Colonic mucosa (tissue), 4 donors: ENCODE results near the gene ZNF408. TPM values are rescaled to one million over a fixed set of nuclear protein-coding genes. Genes with fewer than 3 reads are reported as not detected.

Experiments used
- DNase-seq: peaks from one replicate; pipeline ENCODE4 v3.0.0-alpha.2; 2020
- H3K27ac ChIP-seq: fragments of 200-600 bp; one replicate; pipeline ENCODE4 v1.8.0; 2021
- H3K27me3 ChIP-seq: fragments of 200-600 bp; one replicate; pipeline ENCODE4 v1.8.0; 2021
- H3K36me3 ChIP-seq: fragments of 200-600 bp; one replicate; pipeline ENCODE4 v1.8.0; 2021
- H3K4me1 ChIP-seq: fragments of 200-600 bp; one replicate; pipeline ENCODE4 v1.8.0; 2021; ENCODE audit warnings: mild to moderate bottlenecking
- H3K4me3 ChIP-seq: fragments of 200-600 bp; one replicate; pipeline ENCODE4 v1.8.0; 2021
- H3K9ac ChIP-seq, 2 donors: one replicate each; pipeline ENCODE4 v1.7.0; 2013; ENCODE audit warnings: control low read depth in 2 of 2, low read depth in 2 of 2, low read length in 2 of 2
- H3K9me3 ChIP-seq: fragments of 200-600 bp; one replicate; pipeline ENCODE4 v1.8.0; 2021
- CTCF ChIP-seq: fragments of 200-600 bp; IDR thresholded peaks from one replicate; pipeline ENCODE4 v1.8.0; 2022; ENCODE audit warnings: antibody characterized with exemption, mild to moderate bottlenecking
- intact Hi-C: fragments of 100-400 bp; cut with DNase I; formaldehyde crosslinking; loops from one replicate; pipeline ENCODE4 v1.14.1; 2022
- total RNA-seq, 2 donors: library from RNA; stranded (reverse); fragmentation: NEBNext Ultra II Directional in 1 of 2; extraction: Animal tissue kit (Norgen Biotek cat#: 25700) in 1 of 2; gene quantifications; one replicate each; pipeline ENCODE4 v1.2.1, GENCODE V29; 2021
- donor health status: healthy.
- donor health status: DM: no; HTN: no; CAD: no.
- donor health status: DM: no; HTN: no; CAD: no.

Gene ZNF408
- total RNA-seq, 2 donors from 2014 or later: 11.7 to 15.5 TPM

DNA sequence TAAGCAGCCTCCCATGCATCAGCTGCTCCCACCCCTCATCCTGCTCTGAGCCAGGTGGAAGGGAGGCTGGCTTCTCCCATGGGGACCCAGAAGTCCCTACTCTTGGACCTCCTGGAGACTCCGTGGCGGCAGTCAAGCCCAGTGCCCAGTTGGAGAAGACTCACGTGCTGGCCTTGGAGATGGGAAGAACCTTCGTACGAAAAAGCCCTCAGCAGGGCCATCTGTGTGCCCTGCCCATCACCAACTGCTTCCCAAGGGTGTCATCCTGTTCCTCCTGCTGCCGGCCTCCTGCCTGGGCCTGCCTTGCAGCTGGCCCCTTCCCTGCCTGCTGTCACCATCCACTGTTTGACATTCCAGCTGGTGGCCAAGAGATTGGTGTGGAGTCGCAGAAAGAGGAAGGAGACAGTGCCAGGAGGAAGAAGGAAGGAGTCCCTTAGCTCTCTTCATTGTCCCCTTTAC, 28.4 kb upstream of the ZNF408 start:
- H3K4me1 ChIP-seq: peaks cover 22% of the 10 kb centered on the region
- H3K27me3 ChIP-seq: no peaks in the 10 kb centered on the region
- no peaks in the 10 kb centered on the region for H3K36me3 ChIP-seq
- TF ChIP-seq CTCF: no peak
- H3K4me3 ChIP-seq: no peak overlapping the region
- H3K27ac ChIP-seq: no peak overlapping the region
- no peaks in the 10 kb centered on the region for H3K9me3 ChIP-seq
- H3K9ac ChIP-seq: peak overlapping the region in 1 of 2 donors; percentile 20
- intact Hi-C loops: no loop called here
- DNase-seq: no peak

GRCh38 chr11:46673713-46674462, 26.9 kb upstream of the ZNF408 start:
- H3K27ac ChIP-seq: peak overlapping the region; percentile 81
- DNase-seq: no peak
- H3K9ac ChIP-seq: peak overlapping the region in 1 of 2 donors; percentile 34
- H3K27me3 ChIP-seq: no peaks in the 10 kb centered on the region
- no peak overlapping the region for H3K4me3 ChIP-seq
- H3K4me1 ChIP-seq: peaks cover 22% of the 10 kb centered on the region
- no peak for TF ChIP-seq CTCF
- intact Hi-C loops: no loop called here
- no peaks in the 10 kb centered on the region for H3K9me3 ChIP-seq
- H3K36me3 ChIP-seq: peaks cover 1% of the 10 kb centered on the region

DNA sequence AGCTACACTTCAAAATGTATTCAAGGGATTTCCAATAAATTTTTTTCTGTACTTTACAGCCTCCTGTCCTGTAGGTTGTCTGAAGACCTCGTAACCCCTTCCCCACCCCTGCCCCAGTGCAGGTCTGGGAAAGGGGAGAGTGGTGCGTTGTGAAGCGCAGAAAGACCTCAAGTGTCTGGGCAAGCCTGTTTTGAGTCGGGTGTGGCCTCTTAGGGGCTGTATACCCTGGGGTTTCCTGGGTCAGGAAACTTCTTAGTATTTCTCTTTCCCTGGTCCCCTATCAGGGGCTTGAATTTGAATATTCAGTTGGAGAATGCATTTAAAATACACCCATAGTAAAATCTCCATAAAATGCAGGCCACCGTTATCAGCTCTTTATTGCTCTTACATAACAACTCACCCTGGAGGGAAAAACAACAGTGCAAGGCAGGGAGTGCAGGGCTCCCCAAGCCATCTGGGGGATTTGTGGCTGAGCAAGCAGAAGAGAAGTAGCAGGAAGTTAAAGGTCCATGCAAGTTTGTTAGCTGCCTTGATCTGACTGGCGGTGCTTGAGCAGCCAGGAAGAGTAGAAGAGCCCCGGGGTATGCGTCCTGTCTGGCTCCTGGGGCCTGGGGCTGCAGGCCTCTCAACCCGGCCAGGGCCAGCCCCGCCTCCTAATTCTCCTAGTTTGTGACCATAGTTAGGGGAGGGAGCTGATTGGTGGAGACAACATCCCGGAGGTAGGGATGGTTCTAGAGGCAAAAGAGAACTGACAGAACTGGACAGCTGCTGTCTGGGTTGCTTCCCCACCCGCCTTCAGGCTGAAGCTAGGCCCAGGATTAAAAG, 26.2 kb upstream of the ZNF408 start:
- Histone ChIP-seq H3K9ac (peak overlapping the region in 1 of 2 donors; percentile 68), H3K27ac (peak overlapping the region; percentile 81), H3K36me3 (peaks cover 7% of the 10 kb centered on the region), H3K4me3 (no peak overlapping the region), H3K27me3 (no peaks in the 10 kb centered on the region), H3K4me1 (peaks cover 22% of the 10 kb centered on the region), H3K9me3 (no peaks in the 10 kb centered on the region)
- TF ChIP-seq CTCF: no peak
- intact Hi-C loops: no loop called here
- peak; percentile 61 for DNase-seq

- Histone ChIP-seq H3K36me3 (peaks cover 12% of the 10 kb centered on the region), H3K4me1 (peaks cover 22% of the 10 kb centered on the region), H3K4me3 (no peak overlapping the region), H3K27me3 (no peaks in the 10 kb centered on the region), H3K9me3 (no peaks in the 10 kb centered on the region), H3K27ac (peak overlapping the region; percentile 81), H3K9ac (peak overlapping the region in 1 of 2 donors; percentile 68)
- peak; percentile 73 for DNase-seq
- intact Hi-C loops: no loop called here
- TF ChIP-seq CTCF: no peak
These were observed 25.5 kb upstream of the ZNF408 start for GRCh38 chr11:46675288-46675851.

- H3K4me3 ChIP-seq: no peak overlapping the region
- no peaks in the 10 kb centered on the region for H3K9me3 ChIP-seq
- H3K27me3 ChIP-seq: no peaks in the 10 kb centered on the region
- intact Hi-C loops: no loop called here
- H3K27ac ChIP-seq: peak overlapping the region; percentile 81
- H3K36me3 ChIP-seq: peaks cover 16% of the 10 kb centered on the region
- H3K4me1 ChIP-seq: peaks cover 22% of the 10 kb centered on the region
- no peak for DNase-seq
- peak overlapping the region in 1 of 2 donors; percentile 68 for H3K9ac ChIP-seq
- no peak for TF ChIP-seq CTCF
These were observed 24.9 kb upstream of the ZNF408 start for GRCh38 chr11:46675949-46676348.
